HG03280 (cell line): Measurements from ENCODE around the gene TRAPPC1.

Source experiments
- ATAC-seq: cut with Tn5 transposase; IDR thresholded peaks from one replicate; pipeline ENCODE4 v1.9.1; 2021; ENCODE audit warnings: mild to moderate bottlenecking, moderate library complexity; ENCODE audit not compliant: unreplicated experiment

TRAPPC1 gene

GRCh38 chr17:7881276-7882054, 50.3 kb downstream of the TRAPPC1 start:
- no peak for ATAC-seq
